AG04449 (cell line): ENCODE data around the gene CDH18.

ENCODE experiments used
- CTCF ChIA-PET: fragments of 350-600 bp; formaldehyde crosslinking; extraction: SDS; loops from one replicate; lab custom pipeline; 2021; ENCODE audit warnings: antibody characterized with exemption; lab: Yijun Ruan, JAX
- POLR2A ChIA-PET: fragments of 400-600, 350-600 bp; formaldehyde crosslinking; extraction: SDS; loops from one replicate; lab custom pipeline; 2020; ENCODE audit warnings: antibody characterized with exemption, inconsistent platforms; lab: Yijun Ruan, JAX
- DNase-seq: peaks from one replicate; pipeline ENCODE4 v3.0.0-alpha.2; 2010; ENCODE audit warnings: low read depth, low spot score
- H3K4me3 ChIP-seq: 2 replicates; pipeline ENCODE4 v1.5.1; 2011; ENCODE audit warnings: low read depth, mild to moderate bottlenecking, control low read depth, low read length
- CTCF ChIP-seq: IDR thresholded peaks from one replicate; pipeline ENCODE4 v1.5.1; 2011; ENCODE audit warnings: mild to moderate bottlenecking, moderate library complexity, low read length, control low read depth, inconsistent platforms; ENCODE audit not compliant: insufficient read depth; ENCODE audit errors: missing control alignments

Gene CDH18

GRCh38 chr5:19988457-19988856 is 457 bp upstream of the CDH18 start:
- no peak for DNase-seq
- POLR2A ChIA-PET = no interaction called here
- CTCF ChIA-PET = no interaction called here
- peak overlapping the region; percentile 58 for H3K4me3 ChIP-seq
- no peak for TF ChIP-seq CTCF

GRCh38 chr5:19986806-19987205 is 1.2 kb downstream of the CDH18 start:
- POLR2A ChIA-PET = no interaction called here
- no peak for TF ChIP-seq CTCF
- CTCF ChIA-PET = interaction anchor here (0.6 to 0.9 kb wide), 2 partner anchors 14 to 15 kb away, joined by 3 to 4 read pairs; no protein-coding TSS in a partner anchor
- peak overlapping the region; percentile 58 for H3K4me3 ChIP-seq
- DNase-seq = no peak

- ChIA-PET POLR2A (no interaction called here), CTCF (no interaction called here)
- no peak for TF ChIP-seq CTCF
- H3K4me3 ChIP-seq = peak overlapping the region; percentile 26
- DNase-seq = no peak
Observed at GRCh38 chr5:19986031-19986619, 1.9 kb downstream of the CDH18 start.

- CTCF ChIA-PET = no interaction called here
- no peak for DNase-seq
- POLR2A ChIA-PET = interaction anchor here (0.6 kb wide), 1 partner anchor 158 kb away, joined by 3 read pairs; no protein-coding TSS in a partner anchor
- H3K4me3 ChIP-seq = no peak overlapping the region
- TF ChIP-seq CTCF = no peak
Observed at GRCh38 chr5:19978476-19978875, 9.5 kb downstream of the CDH18 start.

- CTCF ChIA-PET = no interaction called here
- H3K4me3 ChIP-seq = no peak overlapping the region
- no peak for TF ChIP-seq CTCF
- POLR2A ChIA-PET = no interaction called here
- no peak for DNase-seq
Observed at GRCh38 chr5:19977099-19977498, 10.9 kb downstream of the CDH18 start.

- DNase-seq = no peak
- H3K4me3 ChIP-seq = no peak overlapping the region
- CTCF ChIA-PET = no interaction called here
- TF ChIP-seq CTCF = no peak
- POLR2A ChIA-PET = no interaction called here
Observed at GRCh38 chr5:19975795-19976194, 12.2 kb downstream of the CDH18 start.
